Tongue (tissue), 2 donors: ENCODE results near the gene ZBTB20. TPM values are rescaled to one million over a fixed set of nuclear protein-coding genes. Genes with fewer than 3 reads are reported as not detected.
"Not testable (repeated sequence)": the region's sequence is repeated elsewhere in the genome, so short reads cannot be mapped to it uniquely, and the experiment has no call there.

Source experiments
- DNase-seq: peaks from one replicate; pipeline ENCODE4 v3.0.0-alpha.2; 2015
- total RNA-seq: library from RNA; depleted of rRNA; stranded (reverse); fragments of >200 nt; gene quantifications from one replicate; pipeline ENCODE4 v1.2.3, GENCODE V29; 2014

Gene ZBTB20
- total RNA-seq, 1 donor from 2014 or later = 79.5 TPM

GRCh38 chr3:114830652-114831051 is 316.4 kb downstream of the ZBTB20 start:
- no peak for DNase-seq

- DNase-seq = no peak
Observed at GRCh38 chr3:114829783-114830182, 317.3 kb downstream of the ZBTB20 start.

GRCh38 chr3:114827495-114827894 is 319.6 kb downstream of the ZBTB20 start:
- peak; percentile 56 for DNase-seq

GRCh38 chr3:114824014-114824413 is 323.1 kb downstream of the ZBTB20 start:
- no peak for DNase-seq

GRCh38 chr3:114823061-114823460 is 324.0 kb downstream of the ZBTB20 start:
- no peak for DNase-seq

GRCh38 chr3:114816052-114816451 is 331.0 kb downstream of the ZBTB20 start:
- no peak for DNase-seq

GRCh38 chr3:114812541-114813238 is 334.4 kb downstream of the ZBTB20 start:
- DNase-seq = not testable (repeated sequence)

- no peak for DNase-seq
Observed at GRCh38 chr3:114809668-114810413, 337.2 kb downstream of the ZBTB20 start.

GRCh38 chr3:114804099-114804498 is 343.0 kb downstream of the ZBTB20 start:
- DNase-seq = no peak

- DNase-seq = no peak
Observed at GRCh38 chr3:114803042-114803695, 343.9 kb downstream of the ZBTB20 start.

GRCh38 chr3:114800272-114801031 is 346.6 kb downstream of the ZBTB20 start:
- DNase-seq = no peak

GRCh38 chr3:114799816-114800215 is 347.3 kb downstream of the ZBTB20 start:
- no peak for DNase-seq

- no peak for DNase-seq
Observed at GRCh38 chr3:114796796-114797195, 350.3 kb downstream of the ZBTB20 start.

- no peak for DNase-seq
Observed at GRCh38 chr3:114794894-114795630, 352.0 kb downstream of the ZBTB20 start.

- DNase-seq = no peak
Observed at GRCh38 chr3:114792159-114792918, 354.7 kb downstream of the ZBTB20 start.

GRCh38 chr3:114790752-114791151 is 356.3 kb downstream of the ZBTB20 start:
- DNase-seq = no peak

GRCh38 chr3:114789803-114790202 is 357.3 kb downstream of the ZBTB20 start:
- no peak for DNase-seq

- no peak for DNase-seq
Observed at GRCh38 chr3:114775395-114775794, 371.7 kb downstream of the ZBTB20 start.

GRCh38 chr3:114770874-114771273 is 376.2 kb downstream of the ZBTB20 start:
- no peak for DNase-seq

GRCh38 chr3:114764056-114764492 is 383.0 kb downstream of the ZBTB20 start:
- no peak for DNase-seq

- DNase-seq = no peak
Observed at GRCh38 chr3:114762144-114762543, 384.9 kb downstream of the ZBTB20 start.
